GM12892 (cell line): ENCODE measurements around the gene FOXJ3.

Experiments
- POLR2A ChIP-seq: IDR thresholded peaks from 2 replicates; pipeline ENCODE4 v1.6.1; 2011; ENCODE audit warnings: low read depth, low read length, control low read depth
- TAF1 ChIP-seq: IDR thresholded peaks from 2 replicates; pipeline ENCODE4 v1.6.1; 2011; ENCODE audit warnings: low read depth, mild to moderate bottlenecking, control low read depth, low read length, borderline replicate concordance

DNA sequence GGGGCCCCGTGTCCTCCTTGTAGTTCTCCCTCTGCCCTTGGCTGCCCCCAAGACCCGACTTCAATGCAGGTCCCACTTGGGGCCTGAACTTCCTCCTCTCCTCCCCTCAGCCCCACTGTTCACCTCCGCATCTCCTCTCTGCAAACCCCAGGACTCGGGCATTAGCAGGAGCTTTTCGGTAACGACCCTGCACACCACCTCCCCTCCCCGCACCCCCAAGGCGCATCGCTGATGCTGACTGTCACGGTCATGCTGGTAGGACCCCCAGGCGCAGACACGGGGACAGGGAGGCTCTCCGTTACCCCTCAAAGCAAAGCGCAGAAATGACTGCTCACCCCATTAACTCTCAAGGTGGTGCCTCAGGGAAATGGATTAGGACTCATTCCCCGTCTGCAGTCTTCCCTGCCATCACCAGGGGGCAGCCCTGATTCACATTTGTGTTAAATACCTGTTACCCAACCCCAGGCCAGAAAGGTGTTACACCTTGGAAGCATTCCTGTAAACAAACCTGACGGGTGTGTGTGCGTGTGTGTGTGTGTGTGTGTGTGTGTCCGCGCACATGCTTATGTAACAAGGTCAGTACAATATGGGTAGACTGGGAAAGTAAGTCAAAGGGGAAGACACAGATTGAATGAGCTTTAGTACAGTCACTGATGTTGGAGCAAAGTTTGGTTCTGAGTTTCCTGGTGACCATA lies 188.3 kb downstream of the FOXJ3 start:
- no peak for TF ChIP-seq POLR2A
- TF ChIP-seq TAF1 = no peak
